ENCODE results near the gene IL11RA. TPM values are rescaled to one million over a fixed set of nuclear protein-coding genes. Genes with fewer than 3 reads are reported as not detected.

Gene IL11RA
- total and polyA plus RNA-seq, 7 donors = 1.4 to 110 (median 67.3) TPM

GRCh38 chr9:34669809-34670562 is 18.0 kb downstream of the IL11RA start:
- WGBS, 2 donors = 94 to 95% methylated on average over 5 of the region's 5 CpGs
- H3K9me3 ChIP-seq = no peaks in the 10 kb centered on the region
- no peak overlapping the region for H3K4me3 ChIP-seq
- H3K36me3 ChIP-seq = peaks cover 0 to 6% (median 0%) of the 10 kb centered on the region in 4 donors
- no peak overlapping the region for H3K27ac ChIP-seq
- H3K4me1 ChIP-seq = peaks cover 0 to 14% (median 9%) of the 10 kb centered on the region in 4 donors
- no peak for TF ChIP-seq EP300 (IDR thresholded peaks at IDR 0.05)
- no peak for TF ChIP-seq POLR2AphosphoS5 (IDR thresholded peaks at IDR 0.05)
- TF ChIP-seq POLR2A (IDR thresholded peaks at IDR 0.05) = no peak
- no peak for TF ChIP-seq CTCF (IDR thresholded peaks at IDR 0.05)
- H3K27me3 ChIP-seq = no peaks in the 10 kb centered on the region
- intact Hi-C loops (cut with DNase I) = loop anchor here (10.0 kb wide), 1 partner anchor 1075 kb away; the partner anchor contains the start of genes GBA2 and RGP1
- no peak for DNase-seq

DNA sequence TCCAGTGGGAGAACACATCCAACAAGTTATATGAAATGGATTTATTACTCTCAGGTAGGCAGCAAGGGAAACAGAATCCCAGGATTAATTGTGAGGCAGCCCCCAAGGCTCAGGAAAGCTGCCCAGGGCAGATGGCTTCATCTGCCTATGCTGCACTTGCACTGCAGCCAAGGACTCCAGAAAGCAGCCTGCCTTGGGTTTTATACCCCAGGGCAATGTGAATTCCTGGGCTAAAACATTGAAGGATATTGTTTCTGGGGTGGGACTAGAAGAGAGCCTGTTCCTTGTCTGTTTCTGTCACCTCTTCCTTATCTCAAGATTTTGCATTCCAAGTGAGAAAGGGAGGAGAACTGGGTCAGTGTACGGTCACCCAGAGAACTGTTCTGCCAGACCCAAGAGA is 19.3 kb downstream of the IL11RA start:
- H3K27me3 ChIP-seq = no peaks in the 10 kb centered on the region
- no peak for TF ChIP-seq POLR2A (IDR thresholded peaks at IDR 0.05)
- no peak for TF ChIP-seq CTCF (IDR thresholded peaks at IDR 0.05)
- TF ChIP-seq POLR2AphosphoS5 (IDR thresholded peaks at IDR 0.05) = no peak
- TF ChIP-seq EP300 (IDR thresholded peaks at IDR 0.05) = no peak
- 92 to 95% methylated on average over 1 of the region's 1 CpG for WGBS, 2 donors
- intact Hi-C loops (cut with DNase I) = no loop called here
- no peak overlapping the region for H3K4me3 ChIP-seq
- peaks cover 0 to 6% (median 0%) of the 10 kb centered on the region in 4 donors for H3K36me3 ChIP-seq
- peaks cover 0 to 11% (median 8%) of the 10 kb centered on the region in 4 donors for H3K4me1 ChIP-seq
- no peak for DNase-seq
- no peaks in the 10 kb centered on the region for H3K9me3 ChIP-seq
- no peak overlapping the region for H3K27ac ChIP-seq

GRCh38 chr9:34674440-34674839 is 22.5 kb downstream of the IL11RA start:
- intact Hi-C loops (cut with DNase I) = no loop called here

GRCh38 chr9:34675048-34675714 is 23.2 kb downstream of the IL11RA start:
- TF ChIP-seq CTCF (IDR thresholded peaks at IDR 0.05) (peak in 2 of 4 experiments; percentile 26 to 35), POLR2AphosphoS5 (IDR thresholded peaks at IDR 0.05) (no peak)
- no peaks in the 10 kb centered on the region for H3K9me3 ChIP-seq
- intact Hi-C loops (cut with DNase I) = no loop called here
- peaks cover 0 to 4% (median 0%) of the 10 kb centered on the region in 4 donors for H3K36me3 ChIP-seq
- no peaks in the 10 kb centered on the region for H3K4me1 ChIP-seq
- H3K4me3 ChIP-seq = no peak overlapping the region
- no peaks in the 10 kb centered on the region for H3K27me3 ChIP-seq
- no peak for DNase-seq
- no peak overlapping the region for H3K27ac ChIP-seq
- 26 to 29% methylated on average over 10 of the region's 10 CpGs for WGBS, 2 donors

More at GRCh38 chr9:34674440-34674839, 22.5 kb downstream of the IL11RA start:
- 24 to 72% methylated on average over 3 of the region's 3 CpGs for WGBS, 2 donors
- Histone ChIP-seq H3K36me3 (peaks cover 0 to 7% (median 0%) of the 10 kb centered on the region in 4 donors), H3K9me3 (no peaks in the 10 kb centered on the region), H3K27me3 (no peaks in the 10 kb centered on the region), H3K27ac (no peak overlapping the region), H3K4me1 (no peaks in the 10 kb centered on the region), H3K4me3 (no peak overlapping the region)
- no peak for TF ChIP-seq POLR2A (IDR thresholded peaks at IDR 0.05)
- TF ChIP-seq EP300 (IDR thresholded peaks at IDR 0.05) = no peak
- TF ChIP-seq POLR2AphosphoS5 (IDR thresholded peaks at IDR 0.05) = no peak
- no peak for TF ChIP-seq CTCF (IDR thresholded peaks at IDR 0.05)
- no peak for DNase-seq

Data from sigmoid colon (tissue), 7 donors.